AG10803 (cell line): Measurements from ENCODE around the gene IL18R1.

Experiments
- DNase-seq: peaks from one replicate; pipeline ENCODE4 v3.0.0; 2010; ENCODE audit warnings: low read depth
- H3K4me3 ChIP-seq: 2 replicates; pipeline ENCODE4 v1.5.1; 2011; ENCODE audit warnings: mild to moderate bottlenecking, low read length, control low read depth
- CTCF ChIP-seq: conservative IDR thresholded peaks from 2 replicates; pipeline ENCODE4 v1.5.1; 2011; ENCODE audit warnings: mild to moderate bottlenecking, low read length, control low read depth, inconsistent platforms

The IL18R1 gene

GRCh38 chr2:102376052-102376591 is 20.5 kb downstream of the IL18R1 start:
- TF ChIP-seq CTCF = no peak
- no peak overlapping the region for H3K4me3 ChIP-seq
- DNase-seq = no peak

GRCh38 chr2:102383722-102384121 is 28.1 kb downstream of the IL18R1 start:
- no peak for DNase-seq
- TF ChIP-seq CTCF = no peak
- H3K4me3 ChIP-seq = no peak overlapping the region

GRCh38 chr2:102385522-102385921 is 29.9 kb downstream of the IL18R1 start:
- TF ChIP-seq CTCF = no peak

GRCh38 chr2:102386004-102386403 is 30.4 kb downstream of the IL18R1 start:
- no peak for DNase-seq
- H3K4me3 ChIP-seq = no peak overlapping the region
- TF ChIP-seq CTCF = no peak

More at GRCh38 chr2:102385522-102385921, 29.9 kb downstream of the IL18R1 start:
- no peak for DNase-seq
- H3K4me3 ChIP-seq = no peak overlapping the region

- no peak overlapping the region for H3K4me3 ChIP-seq
- no peak for TF ChIP-seq CTCF
- DNase-seq = no peak
Measured at GRCh38 chr2:102386867-102387541, 31.4 kb downstream of the IL18R1 start.

- no peak overlapping the region for H3K4me3 ChIP-seq
- no peak for DNase-seq
- no peak for TF ChIP-seq CTCF
Measured at GRCh38 chr2:102387763-102388546, 32.4 kb downstream of the IL18R1 start.

- H3K4me3 ChIP-seq = no peak overlapping the region
- no peak for TF ChIP-seq CTCF
- no peak for DNase-seq
Measured at GRCh38 chr2:102391565-102391964, 36.0 kb downstream of the IL18R1 start.
